Mesodermal cell (in vitro differentiated cells): ENCODE results near the gene PDE6A.

Experiments used
- H3K27ac ChIP-seq: 2 replicates; pipeline ENCODE4 v1.7.0; 2013; ENCODE audit warnings: mild to moderate bottlenecking, low read depth, low read length, moderate library complexity; ENCODE audit not compliant: severe bottlenecking
- H3K36me3 ChIP-seq: 2 replicates; pipeline ENCODE4 v1.7.1; 2013; ENCODE audit warnings: mild to moderate bottlenecking, low read length, moderate library complexity; ENCODE audit not compliant: control insufficient read depth, insufficient read depth
- H3K4me1 ChIP-seq: one replicate; pipeline ENCODE4 v1.7.1; 2013; ENCODE audit warnings: mild to moderate bottlenecking, low read length; ENCODE audit not compliant: insufficient read depth, control insufficient read depth, poor library complexity, severe bottlenecking
- H3K4me3 ChIP-seq: 2 replicates; pipeline ENCODE4 v1.7.0; 2013; ENCODE audit warnings: low read length, control low read depth, mild to moderate bottlenecking; ENCODE audit not compliant: insufficient read depth, poor library complexity, severe bottlenecking; ENCODE audit errors: extremely low read depth
- H3K9me3 ChIP-seq: 2 replicates; pipeline ENCODE4 v1.7.1; 2013; ENCODE audit warnings: mild to moderate bottlenecking, low read length, moderate library complexity; ENCODE audit not compliant: control insufficient read depth
- WGBS, 2 experiments: methylation state at CpG; one replicate each; pipeline ENCODE4 v1.1.5; 2013; ENCODE audit warnings: missing lambda C conversion rate in 2 of 2; ENCODE audit not compliant: insufficient coverage in 2 of 2; 5-methylcytosine and 5-hydroxymethylcytosine counted together

The PDE6A gene

GRCh38 chr5:149810856-149811255, 133.7 kb downstream of the PDE6A start:
- Histone ChIP-seq H3K27ac (no peak overlapping the region), H3K4me3 (no peak overlapping the region), H3K4me1 (peaks cover 11% of the 10 kb centered on the region), H3K9me3 (no peaks in the 10 kb centered on the region), H3K36me3 (no peaks in the 10 kb centered on the region)
- 86 to 94% methylated on average over 4 to 5 of the region's 6 CpGs for WGBS, 2 experiments

DNA sequence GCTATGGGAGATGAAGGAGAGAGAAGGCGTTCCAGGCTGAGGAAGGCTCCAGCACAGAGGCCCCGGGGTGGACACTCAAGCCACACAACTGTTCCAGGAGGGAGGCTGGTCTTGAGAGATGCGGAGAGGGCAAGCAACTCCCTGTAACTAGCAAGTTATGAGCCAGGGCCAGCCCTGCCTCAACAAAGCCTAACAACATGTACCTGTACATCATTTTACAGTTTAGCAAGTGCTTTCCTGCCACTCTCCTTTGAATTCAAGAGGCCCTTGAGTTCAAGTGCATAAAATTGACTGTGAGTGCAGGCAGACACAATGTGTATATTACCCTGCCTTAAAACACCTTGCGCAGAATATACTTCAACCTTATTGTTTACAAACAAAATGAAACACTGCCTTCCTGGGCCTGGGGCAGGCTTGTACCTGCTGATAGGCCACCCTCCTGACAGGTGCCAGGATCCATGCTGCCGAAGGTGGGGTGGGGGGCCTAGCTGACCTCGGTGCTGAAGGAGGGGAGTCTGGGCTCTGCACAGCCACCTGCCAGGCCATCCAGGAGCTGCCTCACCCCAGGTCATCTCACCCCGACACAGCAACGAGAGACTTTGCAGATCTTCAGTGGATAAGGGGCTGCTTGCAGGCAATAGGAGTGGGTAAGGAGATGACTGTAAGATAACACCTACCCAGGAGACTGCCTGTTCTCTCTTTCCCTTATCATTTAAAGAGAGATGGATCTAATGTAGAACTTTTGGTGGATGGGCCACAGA, 134.5 kb downstream of the PDE6A start:
- no peak overlapping the region for H3K27ac ChIP-seq
- no peaks in the 10 kb centered on the region for H3K9me3 ChIP-seq
- peaks cover 12% of the 10 kb centered on the region for H3K4me1 ChIP-seq
- H3K36me3 ChIP-seq, result no peaks in the 10 kb centered on the region
- WGBS, 2 experiments, result 92 to 95% methylated on average over 4 to 5 of the region's 8 CpGs
- H3K4me3 ChIP-seq, result no peak overlapping the region

DNA sequence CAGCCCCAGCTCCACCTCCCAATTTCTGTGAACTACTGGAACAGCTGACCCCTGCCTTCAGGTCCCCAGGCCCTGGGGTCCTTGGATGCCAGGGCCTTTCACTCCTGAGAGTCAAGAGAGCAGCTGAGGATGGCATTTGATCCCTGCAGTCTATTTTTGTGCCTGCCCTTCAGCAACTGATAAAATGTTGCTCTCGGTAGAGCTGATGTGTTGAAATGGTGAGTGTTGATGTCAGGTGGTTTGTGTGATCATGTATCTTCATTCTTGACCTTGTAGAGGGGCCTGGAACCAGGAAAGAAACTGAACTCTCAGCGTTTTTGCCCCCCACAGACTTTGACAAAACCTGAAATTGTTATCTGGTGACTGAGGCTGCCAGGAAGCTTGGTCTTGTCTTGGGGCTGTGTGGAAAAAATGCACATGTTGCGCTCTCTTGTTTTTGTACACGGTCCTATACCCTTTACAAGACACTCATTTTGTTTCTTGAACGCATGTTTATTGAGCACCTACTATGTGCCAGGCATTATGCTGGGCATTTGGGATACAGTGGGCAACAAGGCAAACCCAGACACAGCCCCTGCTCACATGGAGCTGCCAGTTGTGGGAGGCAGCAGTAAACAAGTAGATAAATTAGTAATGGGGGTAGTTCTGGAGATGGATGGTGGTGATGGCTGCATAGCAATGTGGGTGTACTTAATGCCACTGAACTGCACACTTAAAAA, 136.2 kb downstream of the PDE6A start:
- WGBS, 2 experiments, result 86 to 94% methylated on average over 3 to 4 of the region's 5 CpGs
- Histone ChIP-seq H3K4me1 (peaks cover 15% of the 10 kb centered on the region), H3K9me3 (no peaks in the 10 kb centered on the region), H3K27ac (no peak overlapping the region), H3K36me3 (no peaks in the 10 kb centered on the region), H3K4me3 (no peak overlapping the region)
